ENCODE measurements around the gene COPG1. TPM values are rescaled to one million over a fixed set of nuclear protein-coding genes. Genes with fewer than 3 reads are reported as not detected.

COPG1 gene
- total RNA-seq, 2 experiments from 2014 or later = 110 to 136 TPM

DNA sequence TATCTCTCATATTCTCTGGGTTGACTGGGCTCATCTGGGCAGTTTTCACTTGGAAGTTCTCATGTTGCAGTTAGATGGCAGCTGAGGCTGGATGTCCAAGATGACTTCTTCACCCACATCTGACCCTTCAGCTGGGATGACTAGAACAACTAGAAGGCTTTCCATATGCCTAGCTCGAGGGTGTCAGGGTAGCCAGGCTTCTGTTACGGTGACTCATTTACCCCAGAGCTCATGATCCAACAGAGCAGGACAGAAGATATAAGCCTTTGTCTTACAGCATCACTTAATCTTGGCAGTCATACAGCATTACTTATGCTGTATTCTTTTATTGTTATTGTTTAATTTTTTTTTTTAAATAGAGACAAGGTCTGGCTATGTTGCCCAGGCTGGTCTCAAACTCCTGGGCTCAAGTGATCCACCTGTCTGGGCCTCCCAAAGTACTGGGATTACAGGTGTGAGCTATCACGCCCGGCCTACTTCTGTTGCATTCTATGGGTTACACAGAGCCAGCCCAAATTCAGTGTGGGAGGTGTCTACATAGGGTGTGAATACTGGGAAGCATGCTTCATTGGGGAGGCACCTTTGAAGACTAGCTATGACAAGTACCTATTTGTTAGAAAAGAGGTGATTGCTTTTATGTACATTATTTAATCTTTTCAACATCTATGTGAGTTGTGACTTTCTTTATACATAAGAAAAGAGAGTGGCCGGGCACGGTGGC lies 40.0 kb downstream of the COPG1 start:
- Mint-ChIP-seq H3K9me3 (no peaks in the 10 kb centered on the region), H3K27me3 (no peaks in the 10 kb centered on the region), H3K4me3 (no peak overlapping the region), H3K36me3 (ENCODE audit: low read depth) (peaks cover 33% of the 10 kb centered on the region), H3K4me1 (peaks cover 5% of the 10 kb centered on the region), H3K27ac (no peak overlapping the region)
- ChIA-PET POLR2A (no interaction called here), CTCF (interaction anchor here (1.1 to 1.4 kb wide), 2 partner anchors 10 to 27 kb away, joined by 3 to 4 read pairs; a partner anchor contains a TSS)
- no peak for DNase-seq

DNA sequence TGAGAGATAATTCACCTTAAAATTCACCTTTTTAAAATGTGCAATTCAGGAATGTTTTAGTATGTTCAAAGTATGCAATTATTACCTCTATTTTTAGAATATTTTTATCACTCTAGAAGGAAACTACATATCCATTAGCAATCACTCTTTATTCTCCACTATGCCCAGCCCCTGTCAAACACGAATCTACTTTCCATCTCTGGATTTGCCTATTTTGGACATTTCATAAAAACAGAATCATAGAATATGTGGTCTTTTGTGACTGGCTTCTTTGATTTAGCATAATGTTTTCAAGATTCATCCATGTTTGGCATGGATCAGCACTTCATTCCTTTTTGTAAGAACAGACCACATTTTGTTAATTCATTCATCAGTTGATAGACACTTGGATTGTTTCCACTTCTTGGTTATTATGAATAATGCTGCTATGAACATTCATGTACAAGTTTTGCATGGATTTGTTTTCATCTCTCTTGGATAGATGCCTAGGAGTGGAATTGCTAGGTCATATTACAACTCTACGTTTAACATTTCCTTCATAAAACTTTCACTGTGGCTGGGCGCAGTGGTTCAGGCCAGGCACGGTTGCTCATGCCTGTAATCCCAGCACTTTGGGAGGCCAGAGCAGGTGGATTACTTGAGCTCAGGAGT lies 42.0 kb downstream of the COPG1 start:
- Mint-ChIP-seq H3K4me1 (peaks cover 5% of the 10 kb centered on the region), H3K9me3 (no peaks in the 10 kb centered on the region), H3K4me3 (no peak overlapping the region), H3K27ac (no peak overlapping the region), H3K36me3 (ENCODE audit: low read depth) (peaks cover 35% of the 10 kb centered on the region), H3K27me3 (no peaks in the 10 kb centered on the region)
- CTCF ChIA-PET = interaction anchor here (1.5 kb wide), 1 partner anchor 25 kb away, joined by 4 read pairs; a partner anchor contains a TSS
- no peak for DNase-seq
- POLR2A ChIA-PET = interaction anchor here (0.6 kb wide), 1 partner anchor 67 kb away, joined by 5 read pairs; no protein-coding TSS in a partner anchor

DNA sequence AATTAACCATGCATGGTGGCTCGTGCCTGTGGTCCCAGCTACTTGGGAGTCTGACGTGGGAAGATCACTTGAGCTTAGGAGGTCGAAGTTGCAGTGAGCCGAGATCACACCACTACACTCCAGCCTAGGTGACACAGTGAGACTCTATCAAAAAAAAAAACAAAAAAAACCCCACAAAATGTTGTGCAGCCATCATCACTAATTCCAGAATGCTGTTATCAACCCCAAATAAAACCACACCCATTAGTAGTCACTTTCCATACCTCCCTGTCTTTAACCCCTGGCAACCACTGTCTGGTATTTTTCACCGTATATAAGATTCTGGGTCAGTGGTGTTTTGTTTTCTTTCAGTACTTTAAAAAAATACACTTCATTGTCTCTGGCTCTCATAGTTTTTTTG lies 45.9 kb downstream of the COPG1 start:
- Mint-ChIP-seq H3K4me1 (peaks cover 5% of the 10 kb centered on the region), H3K27ac (no peak overlapping the region), H3K36me3 (ENCODE audit: low read depth) (peaks cover 44% of the 10 kb centered on the region), H3K9me3 (no peaks in the 10 kb centered on the region), H3K27me3 (no peaks in the 10 kb centered on the region), H3K4me3 (no peak overlapping the region)
- ChIA-PET CTCF (interaction anchor here (0.7 to 1.2 kb wide), 4 partner anchors 19 to 615 kb away, joined by 3 to 4 read pairs (median 3); no protein-coding TSS in a partner anchor), POLR2A (no interaction called here)
- no peak for DNase-seq

DNA sequence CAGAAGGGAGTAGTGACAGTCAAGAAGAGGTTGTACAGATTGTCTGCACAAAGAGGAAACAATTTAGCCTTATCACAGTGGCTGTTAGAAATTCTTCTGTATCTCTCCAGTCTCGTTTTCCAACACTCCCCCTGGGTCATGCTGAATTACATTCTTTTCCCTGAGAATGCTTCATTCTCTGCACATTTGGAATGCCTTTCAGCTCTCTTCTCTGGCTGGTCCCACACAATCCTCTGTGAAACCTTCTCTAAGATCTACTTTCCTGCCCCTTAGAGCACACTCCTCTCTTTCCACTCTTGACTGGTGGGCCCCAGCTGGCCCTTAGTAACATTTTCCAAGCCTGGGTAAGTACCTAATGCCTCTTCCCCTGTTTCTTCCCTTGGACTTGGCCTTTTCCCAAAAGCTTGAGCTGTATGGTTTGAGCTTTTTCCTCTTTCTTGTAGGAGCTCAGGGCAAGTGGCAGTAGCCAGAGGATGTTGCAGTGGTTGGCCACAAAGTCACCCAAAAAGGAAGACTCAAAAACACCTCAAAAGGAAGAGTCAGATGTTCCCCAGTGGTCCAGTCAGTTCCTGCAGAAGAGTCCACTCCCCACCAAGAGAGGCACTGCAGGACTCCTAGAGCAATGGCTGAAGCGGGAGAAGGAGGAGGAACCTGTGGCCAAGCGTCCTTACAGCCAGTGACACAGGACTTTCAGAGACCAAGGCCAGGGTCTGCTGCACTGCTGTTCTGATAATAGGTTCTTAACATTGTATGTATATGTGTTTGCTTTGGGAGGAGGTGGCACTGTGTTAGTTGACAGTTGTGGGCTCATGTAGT lies 54.9 kb downstream of the COPG1 start:
- H3K36me3 Mint-ChIP-seq (ENCODE audit: low read depth) = peaks cover 54% of the 10 kb centered on the region
- POLR2A ChIA-PET = no interaction called here

DNA sequence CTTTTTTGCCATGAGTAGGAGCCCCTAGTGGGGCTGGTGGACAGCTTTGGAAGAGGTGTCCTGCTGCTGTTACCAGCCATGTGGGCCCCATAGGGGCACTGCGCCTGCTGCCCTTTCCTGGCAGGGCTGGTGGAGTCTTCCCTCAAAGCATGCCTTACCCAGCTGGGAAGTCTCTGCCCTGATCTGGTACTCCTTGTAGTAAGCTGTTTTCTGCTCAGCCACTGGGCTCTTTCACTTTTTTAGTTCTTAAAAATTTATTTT lies 55.5 kb downstream of the COPG1 start:
- Mint-ChIP-seq H3K9me3 (no peaks in the 10 kb centered on the region), H3K27me3 (no peaks in the 10 kb centered on the region), H3K27ac (no peak overlapping the region), H3K4me1 (peaks cover 35% of the 10 kb centered on the region), H3K4me3 (no peak overlapping the region), H3K36me3 (ENCODE audit: low read depth) (peaks cover 50% of the 10 kb centered on the region)
- no peak for DNase-seq
- CTCF ChIA-PET = interaction anchor here (1.2 to 1.3 kb wide), 3 partner anchors 9 to 22 kb away, joined by 3 to 6 read pairs (median 3); a partner anchor contains a TSS
- POLR2A ChIA-PET = no interaction called here

More for the DNA sequence above, 54.9 kb downstream of the COPG1 start:
- H3K9me3 Mint-ChIP-seq = no peaks in the 10 kb centered on the region
- no peaks in the 10 kb centered on the region for H3K27me3 Mint-ChIP-seq
- CTCF ChIA-PET = interaction anchor here (0.9 to 1.3 kb wide), 3 partner anchors 8 to 21 kb away, joined by 3 read pairs; a partner anchor contains a TSS
- peaks cover 35% of the 10 kb centered on the region for H3K4me1 Mint-ChIP-seq
- no peak overlapping the region for H3K4me3 Mint-ChIP-seq
- DNase-seq = no peak
- H3K27ac Mint-ChIP-seq = peak overlapping the region; percentile 3

DNA sequence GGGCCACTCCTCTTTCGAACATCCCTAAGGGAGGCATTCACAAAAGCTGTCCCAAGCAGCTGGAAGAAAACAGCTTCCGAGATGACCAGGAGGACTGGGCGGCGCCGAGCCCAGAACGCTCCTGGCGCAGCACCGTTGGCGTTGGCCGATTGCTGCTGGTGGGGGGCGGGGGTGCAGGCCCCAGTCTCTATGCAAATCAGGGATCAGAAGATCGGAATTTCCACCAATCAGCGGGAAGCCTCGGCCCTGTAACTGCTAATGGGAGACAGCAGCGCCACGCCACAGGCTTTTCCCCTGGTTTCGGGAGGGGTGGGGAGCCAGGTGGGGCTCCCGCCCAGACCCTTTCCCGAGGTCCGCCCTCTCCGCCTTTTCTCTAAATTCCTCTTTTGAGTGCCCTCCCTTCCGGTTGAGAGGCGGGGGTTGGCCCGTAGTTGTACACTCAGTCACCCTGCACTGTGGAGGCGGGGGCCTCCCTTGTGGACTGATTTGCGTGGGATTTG lies 56.2 kb downstream of the COPG1 start:
- Mint-ChIP-seq H3K4me1 (peaks cover 35% of the 10 kb centered on the region), H3K36me3 (ENCODE audit: low read depth) (peaks cover 52% of the 10 kb centered on the region), H3K4me3 (no peak overlapping the region), H3K27me3 (no peaks in the 10 kb centered on the region), H3K27ac (no peak overlapping the region), H3K9me3 (no peaks in the 10 kb centered on the region)
- ChIA-PET CTCF (interaction anchor here (1.2 kb wide), 2 partner anchors 11 to 23 kb away, joined by 3 to 6 read pairs; a partner anchor contains a TSS), POLR2A (no interaction called here)
- DNase-seq = no peak

DNA sequence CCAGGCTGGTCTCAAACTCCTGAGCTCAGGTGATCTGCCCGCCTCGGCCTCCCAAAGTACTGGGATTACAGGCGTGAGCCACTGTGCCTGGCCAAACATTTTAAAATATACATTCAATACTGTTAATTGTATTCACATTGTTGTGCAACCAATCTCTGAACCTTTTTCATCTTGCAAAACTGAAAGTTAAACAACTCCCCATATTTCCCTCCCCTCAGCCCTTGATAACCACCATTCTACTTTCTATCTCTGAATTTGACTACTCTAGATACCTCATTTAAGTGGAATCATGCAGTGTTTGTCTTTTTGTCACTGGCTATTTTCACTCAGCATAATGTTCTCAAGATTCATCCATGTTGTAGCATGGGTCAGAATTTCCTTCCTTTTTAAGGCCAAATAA lies 59.2 kb downstream of the COPG1 start:
- no peaks in the 10 kb centered on the region for H3K27me3 Mint-ChIP-seq

DNA sequence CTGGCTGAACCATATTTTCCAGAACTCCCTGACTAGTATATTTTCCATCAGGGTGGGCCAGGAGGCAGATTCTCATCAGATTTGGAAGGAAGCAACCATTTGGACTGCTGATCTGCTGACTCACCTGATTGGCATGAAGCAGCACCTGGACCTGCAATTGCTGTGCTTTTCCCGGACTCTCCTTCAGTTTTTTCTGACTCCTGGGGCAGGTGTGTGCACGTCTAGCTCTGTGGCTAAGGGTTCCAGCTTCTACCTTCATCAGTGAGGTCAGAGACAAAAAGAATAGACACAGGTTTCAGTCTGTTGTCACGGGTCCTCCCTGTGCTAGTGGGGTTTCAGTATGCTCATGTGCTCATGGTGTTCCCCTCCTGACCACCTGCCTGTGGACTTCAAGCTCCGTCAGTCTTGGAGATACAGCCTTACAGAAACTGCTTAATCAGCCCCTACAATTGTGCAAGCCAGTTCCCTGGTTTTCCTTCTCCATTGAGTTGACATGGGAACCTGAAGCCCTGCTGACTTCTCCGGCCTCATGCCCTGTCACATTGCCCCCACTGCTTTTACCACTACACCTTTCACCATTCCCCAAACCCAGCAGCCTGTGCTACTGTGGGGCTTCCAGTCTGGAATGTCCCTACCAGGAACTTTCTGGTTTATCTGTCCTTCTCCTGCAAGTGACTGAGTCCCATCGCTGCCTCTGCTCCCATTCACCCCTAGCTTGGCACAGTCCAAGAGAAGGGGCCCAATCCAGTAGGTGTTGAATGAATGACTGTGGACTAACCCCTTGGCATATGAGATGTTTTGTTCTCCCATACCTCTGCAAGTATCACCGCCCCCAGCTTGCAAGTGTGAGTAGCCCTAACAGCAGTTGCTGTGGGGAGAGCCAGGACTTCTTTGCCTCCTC lies 61.0 kb downstream of the COPG1 start:
- H3K36me3 Mint-ChIP-seq (ENCODE audit: low read depth) = peaks cover 28% of the 10 kb centered on the region
- CTCF ChIA-PET = interaction anchor here (1.1 to 2.8 kb wide), 5 partner anchors 8 to 96 kb away, joined by 3 to 11 read pairs (median 3); no protein-coding TSS in a partner anchor
- POLR2A ChIA-PET = no interaction called here
- DNase-seq = no peak
- no peak overlapping the region for H3K27ac Mint-ChIP-seq
- H3K9me3 Mint-ChIP-seq = no peaks in the 10 kb centered on the region
- peaks cover 49% of the 10 kb centered on the region for H3K4me1 Mint-ChIP-seq
- H3K4me3 Mint-ChIP-seq = no peak overlapping the region
- H3K27me3 Mint-ChIP-seq = no peaks in the 10 kb centered on the region

More for the DNA sequence above, 59.2 kb downstream of the COPG1 start:
- Mint-ChIP-seq H3K9me3 (no peaks in the 10 kb centered on the region), H3K4me3 (no peak overlapping the region), H3K4me1 (peaks cover 54% of the 10 kb centered on the region), H3K27ac (peak overlapping the region; percentile 43), H3K36me3 (ENCODE audit: low read depth) (peaks cover 33% of the 10 kb centered on the region)
- CTCF ChIA-PET = interaction anchor here (0.9 to 1.5 kb wide), 2 partner anchors 7 to 91 kb away, joined by 3 read pairs; a partner anchor contains a TSS
- POLR2A ChIA-PET = no interaction called here
- DNase-seq = no peak

DNA sequence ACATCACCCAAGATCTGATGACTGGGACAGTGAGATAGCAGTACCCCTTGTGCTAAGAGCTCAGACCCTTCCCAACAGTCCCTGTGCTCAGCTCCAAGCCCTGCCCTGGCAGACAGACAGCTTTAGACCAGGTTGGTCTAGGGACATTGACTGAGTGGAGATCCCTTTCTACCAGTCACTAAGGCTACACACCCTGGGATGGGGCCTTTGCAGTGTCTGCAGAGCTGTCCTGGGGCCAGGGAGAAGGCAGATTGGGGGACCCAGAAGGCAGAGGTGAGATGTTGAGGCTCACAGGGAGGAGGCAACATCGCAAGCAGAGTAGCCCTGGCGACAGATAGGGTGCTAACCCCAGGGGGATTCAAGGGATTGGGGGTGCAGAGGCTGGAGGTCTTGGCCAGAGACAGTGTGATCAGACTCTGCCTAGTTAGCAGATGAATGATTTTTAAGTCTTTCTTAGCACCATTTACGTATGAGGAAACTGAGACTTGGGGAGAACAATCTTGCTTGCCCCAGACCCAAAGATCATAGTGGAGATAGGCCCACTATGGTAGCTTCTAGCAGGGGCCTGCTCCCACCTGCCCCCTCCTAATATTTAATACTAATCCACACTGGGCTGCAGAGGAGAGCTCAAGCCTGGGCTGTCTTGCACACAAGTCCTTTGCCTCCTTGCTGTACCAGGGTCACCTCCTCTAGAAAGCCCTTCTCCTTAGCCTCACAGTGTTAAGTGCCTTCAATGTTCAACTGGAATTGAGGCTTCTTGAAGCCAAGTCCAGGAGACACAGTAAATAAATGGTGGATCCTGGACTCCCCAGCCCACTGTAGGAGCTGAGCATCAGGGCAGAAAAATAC lies 61.9 kb downstream of the COPG1 start:
- Mint-ChIP-seq H3K9me3 (no peaks in the 10 kb centered on the region), H3K4me1 (peaks cover 40% of the 10 kb centered on the region), H3K36me3 (ENCODE audit: low read depth) (peaks cover 19% of the 10 kb centered on the region), H3K4me3 (no peak overlapping the region), H3K27me3 (no peaks in the 10 kb centered on the region), H3K27ac (no peak overlapping the region)
- CTCF ChIA-PET = interaction anchor here (1.1 to 2.8 kb wide), 7 partner anchors 9 to 341 kb away, joined by 3 to 15 read pairs (median 3); no protein-coding TSS in a partner anchor
- no peak for DNase-seq
- POLR2A ChIA-PET = no interaction called here

DNA sequence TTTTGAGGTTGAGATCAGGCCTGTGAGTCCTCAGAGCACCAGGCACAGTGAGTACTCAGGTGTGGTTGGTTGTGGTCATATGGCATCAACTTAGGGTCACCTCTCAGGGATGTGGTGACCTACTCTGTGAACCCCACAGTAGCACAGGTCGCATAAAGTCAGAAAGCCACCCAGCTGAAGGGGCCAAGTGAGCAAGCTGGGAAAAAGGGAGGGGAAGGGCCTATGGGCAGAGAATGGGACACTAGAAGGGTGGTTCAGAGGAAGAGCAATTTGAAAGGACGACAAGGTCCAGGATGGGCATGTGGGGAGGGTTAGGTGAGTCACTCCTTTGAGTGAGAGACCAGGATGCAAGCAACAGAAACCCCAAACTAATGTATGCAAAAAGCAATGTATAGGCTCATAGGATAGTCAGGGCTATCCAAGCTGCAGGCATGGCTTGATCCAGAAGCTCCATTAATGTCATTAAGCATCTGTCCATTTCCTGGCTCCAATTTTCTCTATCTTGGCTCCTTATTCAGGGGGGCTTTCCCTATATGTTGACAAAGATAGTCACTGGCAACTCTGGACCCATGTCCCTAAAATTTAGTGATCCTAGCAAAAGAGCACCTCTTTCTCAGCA lies 62.7 kb downstream of the COPG1 start:
- Mint-ChIP-seq H3K9me3 (no peaks in the 10 kb centered on the region), H3K4me1 (peaks cover 39% of the 10 kb centered on the region), H3K4me3 (no peak overlapping the region), H3K27ac (peak overlapping the region; percentile 42), H3K36me3 (ENCODE audit: low read depth) (peaks cover 15% of the 10 kb centered on the region), H3K27me3 (no peaks in the 10 kb centered on the region)
- CTCF ChIA-PET = interaction anchor here (1.1 to 2.8 kb wide), 4 partner anchors 10 to 342 kb away, joined by 3 to 15 read pairs (median 8); no protein-coding TSS in a partner anchor
- DNase-seq = peak; percentile 27
- POLR2A ChIA-PET = no interaction called here
